Measurements from ENCODE around the gene PRAME.

The PRAME gene

GRCh38 chr22:22593250-22593649 is 34.2 kb upstream of the PRAME start:
- Histone ChIP-seq H4K20me1 (ENCODE audit: insufficient read depth, low read length, poor library complexity, severe bottlenecking) (no peaks in the 10 kb centered on the region), H3K36me3 (ENCODE audit: insufficient read depth, low read length) (no peaks in the 10 kb centered on the region), H3F3A (ENCODE audit: low read depth) (no peaks in the 10 kb centered on the region), H3K27me3 (ENCODE audit: insufficient read depth, low read length, poor library complexity, severe bottlenecking) (no peaks in the 10 kb centered on the region), H3K9me2 (replicated peaks; ENCODE audit: low read depth, low read length) (no peaks in the 10 kb centered on the region), H2AFZ (ENCODE audit: low read length) (no peak overlapping the region), H3K4me3 (ENCODE audit: low read length, poor library complexity, severe bottlenecking) (no peak overlapping the region), H3K9me3 (ENCODE audit: insufficient read depth, low read depth, low read length) (no peaks in the 10 kb centered on the region), H3K79me2 (ENCODE audit: insufficient read depth, low read length) (no peaks in the 10 kb centered on the region), H3K4me1 (ENCODE audit: insufficient read depth, low read length, poor library complexity, severe bottlenecking) (no peaks in the 10 kb centered on the region), H3K9ac (ENCODE audit: low read depth, low read length, poor library complexity, severe bottlenecking) (no peak overlapping the region), H3K4me2 (ENCODE audit: low read depth, low read length, poor library complexity, severe bottlenecking) (no peak overlapping the region)
- no peak for TF ChIP-seq EZH2phosphoT487 (IDR thresholded peaks at IDR 0.05; ENCODE audit: borderline replicate concordance)
- TF ChIP-seq CTCF (conservative IDR thresholded peaks at IDR 0.05; ENCODE audit: low read length): no peak

GRCh38 chr22:22591348-22592299 is 32.6 kb upstream of the PRAME start:
- no peaks in the 10 kb centered on the region for H3F3A ChIP-seq (ENCODE audit: low read depth)
- H3K4me3 ChIP-seq (ENCODE audit: low read length, poor library complexity, severe bottlenecking): no peak overlapping the region
- no peak overlapping the region for H2AFZ ChIP-seq (ENCODE audit: low read length)
- H3K36me3 ChIP-seq (ENCODE audit: insufficient read depth, low read length): no peaks in the 10 kb centered on the region
- H3K9me2 ChIP-seq (replicated peaks; ENCODE audit: low read depth, low read length): no peaks in the 10 kb centered on the region
- no peaks in the 10 kb centered on the region for H3K4me1 ChIP-seq (ENCODE audit: insufficient read depth, low read length, poor library complexity, severe bottlenecking)
- H3K4me2 ChIP-seq (ENCODE audit: low read depth, low read length, poor library complexity, severe bottlenecking): no peak overlapping the region
- H3K9ac ChIP-seq (ENCODE audit: low read depth, low read length, poor library complexity, severe bottlenecking): no peak overlapping the region
- H3K27me3 ChIP-seq (ENCODE audit: insufficient read depth, low read length, poor library complexity, severe bottlenecking): no peaks in the 10 kb centered on the region
- no peaks in the 10 kb centered on the region for H3K79me2 ChIP-seq (ENCODE audit: insufficient read depth, low read length)
- TF ChIP-seq EZH2phosphoT487 (IDR thresholded peaks at IDR 0.05; ENCODE audit: borderline replicate concordance) (no peak), CTCF (conservative IDR thresholded peaks at IDR 0.05; ENCODE audit: low read length) (peak; percentile 28)
- no peaks in the 10 kb centered on the region for H4K20me1 ChIP-seq (ENCODE audit: insufficient read depth, low read length, poor library complexity, severe bottlenecking)
- H3K9me3 ChIP-seq (ENCODE audit: insufficient read depth, low read depth, low read length): no peaks in the 10 kb centered on the region

- Histone ChIP-seq H4K20me1 (ENCODE audit: insufficient read depth, low read length, poor library complexity, severe bottlenecking) (no peaks in the 10 kb centered on the region), H3K4me1 (ENCODE audit: insufficient read depth, low read length, poor library complexity, severe bottlenecking) (no peaks in the 10 kb centered on the region), H3K9ac (ENCODE audit: low read depth, low read length, poor library complexity, severe bottlenecking) (no peak overlapping the region), H3K4me3 (ENCODE audit: low read length, poor library complexity, severe bottlenecking) (no peak overlapping the region), H3F3A (ENCODE audit: low read depth) (no peaks in the 10 kb centered on the region), H3K9me2 (replicated peaks; ENCODE audit: low read depth, low read length) (no peaks in the 10 kb centered on the region), H2AFZ (ENCODE audit: low read length) (no peak overlapping the region), H3K79me2 (ENCODE audit: insufficient read depth, low read length) (no peaks in the 10 kb centered on the region), H3K4me2 (ENCODE audit: low read depth, low read length, poor library complexity, severe bottlenecking) (no peak overlapping the region), H3K27me3 (ENCODE audit: insufficient read depth, low read length, poor library complexity, severe bottlenecking) (no peaks in the 10 kb centered on the region), H3K36me3 (ENCODE audit: insufficient read depth, low read length) (no peaks in the 10 kb centered on the region), H3K9me3 (ENCODE audit: insufficient read depth, low read depth, low read length) (no peaks in the 10 kb centered on the region)
- TF ChIP-seq EZH2phosphoT487 (IDR thresholded peaks at IDR 0.05; ENCODE audit: borderline replicate concordance): no peak
- no peak for TF ChIP-seq CTCF (conservative IDR thresholded peaks at IDR 0.05; ENCODE audit: low read length)
Measured at GRCh38 chr22:22590136-22590891, 31.2 kb upstream of the PRAME start.
